Measurements from ENCODE around the gene PLA2G4D. TPM values are rescaled to one million over a fixed set of nuclear protein-coding genes. Genes with fewer than 3 reads are reported as not detected.

PLA2G4D gene
- total and polyA plus RNA-seq, 8 donors, result 0.18 to 3.2 (median 2.0) TPM; not detected in 4

DNA sequence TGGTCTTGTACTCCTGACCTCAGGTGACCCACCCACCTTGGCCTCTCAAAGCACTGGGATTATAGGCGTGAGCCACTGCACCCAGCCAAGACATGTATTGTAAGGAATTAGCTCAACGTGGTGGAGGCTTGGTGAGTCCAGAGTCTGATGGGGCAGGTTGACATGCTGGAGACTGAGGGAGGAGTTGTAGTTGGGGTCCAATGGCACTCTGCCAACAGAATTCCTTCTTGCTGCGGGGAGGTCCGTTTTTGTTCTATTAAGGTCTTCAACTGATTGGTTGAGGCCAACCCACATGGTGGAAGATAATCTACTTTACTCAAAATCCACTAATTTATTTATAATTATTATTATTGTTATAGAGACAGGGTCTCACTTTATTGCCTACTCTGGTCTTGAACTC, 30.1 kb downstream of the PLA2G4D start:
- Histone ChIP-seq H3K4me3 (no peak overlapping the region), H3K27me3 (peaks cover 0 to 21% (median 0%) of the 10 kb centered on the region in 3 donors), H3K36me3 (no peaks in the 10 kb centered on the region), H3K4me1 (peaks cover 0 to 12% (median 4%) of the 10 kb centered on the region in 4 donors), H3K9me3 (no peaks in the 10 kb centered on the region), H3K27ac (no peak overlapping the region)
- intact Hi-C loops (cut with DNase I; ENCODE audit: low total_unique reads), result no loop called here
- 75 to 86% (median 77%) methylated on average over 4 of the region's 4 CpGs for WGBS, 5 donors
- TF ChIP-seq POLR2AphosphoS5 (IDR thresholded peaks at IDR 0.05), result no peak
- TF ChIP-seq, protein P1, sequence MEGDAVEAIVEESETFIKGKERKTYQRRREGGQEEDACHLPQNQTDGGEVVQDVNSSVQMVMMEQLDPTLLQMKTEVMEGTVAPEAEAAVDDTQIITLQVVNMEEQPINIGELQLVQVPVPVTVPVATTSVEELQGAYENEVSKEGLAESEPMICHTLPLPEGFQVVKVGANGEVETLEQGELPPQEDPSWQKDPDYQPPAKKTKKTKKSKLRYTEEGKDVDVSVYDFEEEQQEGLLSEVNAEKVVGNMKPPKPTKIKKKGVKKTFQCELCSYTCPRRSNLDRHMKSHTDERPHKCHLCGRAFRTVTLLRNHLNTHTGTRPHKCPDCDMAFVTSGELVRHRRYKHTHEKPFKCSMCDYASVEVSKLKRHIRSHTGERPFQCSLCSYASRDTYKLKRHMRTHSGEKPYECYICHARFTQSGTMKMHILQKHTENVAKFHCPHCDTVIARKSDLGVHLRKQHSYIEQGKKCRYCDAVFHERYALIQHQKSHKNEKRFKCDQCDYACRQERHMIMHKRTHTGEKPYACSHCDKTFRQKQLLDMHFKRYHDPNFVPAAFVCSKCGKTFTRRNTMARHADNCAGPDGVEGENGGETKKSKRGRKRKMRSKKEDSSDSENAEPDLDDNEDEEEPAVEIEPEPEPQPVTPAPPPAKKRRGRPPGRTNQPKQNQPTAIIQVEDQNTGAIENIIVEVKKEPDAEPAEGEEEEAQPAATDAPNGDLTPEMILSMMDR (IDR thresholded peaks at IDR 0.05), result no peak
- no peak for TF ChIP-seq POLR2A (IDR thresholded peaks at IDR 0.05)
- TF ChIP-seq EP300 (IDR thresholded peaks at IDR 0.05), result no peak
- no peak for DNase-seq

GRCh38 chr15:42063122-42063848, 31.1 kb downstream of the PLA2G4D start:
- no peak for TF ChIP-seq POLR2A (IDR thresholded peaks at IDR 0.05)
- TF ChIP-seq EP300 (IDR thresholded peaks at IDR 0.05), result no peak
- no peak for TF ChIP-seq POLR2AphosphoS5 (IDR thresholded peaks at IDR 0.05)
- TF ChIP-seq, protein P1 (IDR thresholded peaks at IDR 0.05), result no peak
- DNase-seq, result no peak
- H3K36me3 ChIP-seq, result no peaks in the 10 kb centered on the region
- intact Hi-C loops (cut with DNase I; ENCODE audit: low total_unique reads), result no loop called here
- no peak overlapping the region for H3K27ac ChIP-seq
- H3K4me3 ChIP-seq, result no peak overlapping the region
- no peaks in the 10 kb centered on the region for H3K9me3 ChIP-seq
- H3K4me1 ChIP-seq, result peaks cover 0 to 12% (median 4%) of the 10 kb centered on the region in 4 donors
- WGBS, 5 donors, result 83 to 88% (median 86%) methylated on average over 12 of the region's 12 CpGs
- H3K27me3 ChIP-seq, result peaks cover 0 to 21% (median 0%) of the 10 kb centered on the region in 3 donors

- WGBS, 5 donors, result 92 to 95% (median 95%) methylated on average over 9 of the region's 9 CpGs
- DNase-seq, result no peak
- Histone ChIP-seq H3K36me3 (no peaks in the 10 kb centered on the region), H3K4me3 (no peak overlapping the region), H3K9me3 (no peaks in the 10 kb centered on the region), H3K27me3 (peaks cover 0 to 21% (median 5%) of the 10 kb centered on the region in 3 donors), H3K27ac (no peak overlapping the region), H3K4me1 (peaks cover 2 to 19% (median 8%) of the 10 kb centered on the region in 4 donors)
- TF ChIP-seq POLR2A (IDR thresholded peaks at IDR 0.05) (no peak), EP300 (IDR thresholded peaks at IDR 0.05) (no peak), POLR2AphosphoS5 (IDR thresholded peaks at IDR 0.05) (no peak)
- TF ChIP-seq, protein P1 (IDR thresholded peaks at IDR 0.05), result no peak
- intact Hi-C loops (cut with DNase I; ENCODE audit: low total_unique reads), result no loop called here
Measured at GRCh38 chr15:42062284-42062806, 32.0 kb downstream of the PLA2G4D start.

- Histone ChIP-seq H3K36me3 (no peaks in the 10 kb centered on the region), H3K27me3 (peaks cover 0 to 26% (median 5%) of the 10 kb centered on the region in 3 donors), H3K9me3 (no peaks in the 10 kb centered on the region), H3K27ac (no peak overlapping the region), H3K4me1 (peaks cover 12 to 21% (median 14%) of the 10 kb centered on the region in 4 donors), H3K4me3 (no peak overlapping the region)
- WGBS, 5 donors, result 64 to 77% (median 69%) methylated on average over 5 of the region's 5 CpGs
- TF ChIP-seq, protein P1 (IDR thresholded peaks at IDR 0.05), result no peak
- no peak for TF ChIP-seq POLR2A (IDR thresholded peaks at IDR 0.05)
- TF ChIP-seq POLR2AphosphoS5 (IDR thresholded peaks at IDR 0.05), result no peak
- intact Hi-C loops (cut with DNase I; ENCODE audit: low total_unique reads), result no loop called here
- DNase-seq, result peak in 1 of 2 donors; percentile 71
Measured at GRCh38 chr15:42060797-42061196, 33.6 kb downstream of the PLA2G4D start.
